Calu3 (cell line): ENCODE results near the gene NEK11. TPM values are rescaled to one million over a fixed set of nuclear protein-coding genes. Genes with fewer than 3 reads are reported as not detected.
"Not testable (repeated sequence)": the region's sequence is repeated elsewhere in the genome, so short reads cannot be mapped to it uniquely, and the experiment has no call there.

Experiments
- BruUV-seq: library from RNA; stranded (reverse); fragments of 400-500 nt; replicated peaks from 2 replicates; lab custom pipeline; 2021; lab: Mats Ljungman, UMichigan
- CTCF ChIA-PET: fragments of 300-600 bp; sonication (Branson Sonifier 250); formaldehyde crosslinking; loops from one replicate; lab custom pipeline; 2022; ENCODE audit warnings: antibody characterized with exemption; lab: Charles Lee
- DNase-seq: peaks from one replicate; pipeline ENCODE4 v3.0.0; 2022
- H3K27ac Mint-ChIP-seq: one replicate; pipeline ENCODE4 v1.8.0; 2022; ENCODE audit warnings: mixed read lengths; ENCODE audit not compliant: unreplicated experiment
- H3K27me3 Mint-ChIP-seq: one replicate; pipeline ENCODE4 v1.8.0; 2022; ENCODE audit warnings: mixed read lengths; ENCODE audit not compliant: unreplicated experiment
- H3K36me3 Mint-ChIP-seq: one replicate; pipeline ENCODE4 v1.8.0; 2022; ENCODE audit warnings: mild to moderate bottlenecking, moderate library complexity, mixed read lengths; ENCODE audit not compliant: insufficient read depth, unreplicated experiment
- H3K4me1 Mint-ChIP-seq: one replicate; pipeline ENCODE4 v1.8.0; 2022; ENCODE audit warnings: mild to moderate bottlenecking, low read depth, mixed read lengths; ENCODE audit not compliant: unreplicated experiment
- H3K4me3 Mint-ChIP-seq: one replicate; pipeline ENCODE4 v1.8.0; 2022; ENCODE audit warnings: mild to moderate bottlenecking, low read depth, moderate library complexity, mixed read lengths; ENCODE audit not compliant: unreplicated experiment
- H3K9me3 Mint-ChIP-seq: one replicate; pipeline ENCODE4 v1.8.0; 2022; ENCODE audit warnings: low read depth, mixed read lengths; ENCODE audit not compliant: unreplicated experiment
- CTCF ChIP-seq: fragments of 200-600 bp; IDR thresholded peaks from one replicate; pipeline ENCODE4 v1.8.0; 2022; ENCODE audit warnings: antibody characterized with exemption; ENCODE audit not compliant: unreplicated experiment
- intact Hi-C: fragments of 100-400 bp; cut with micrococcal nuclease; formaldehyde crosslinking; loops from one replicate; pipeline ENCODE4 v1.10.0; 2022; ENCODE audit not compliant: unreplicated experiment
- total RNA-seq: library from RNA; stranded (reverse); gene quantifications from 2 replicates; pipeline ENCODE4 v1.2.3, GENCODE V29; 2022

NEK11 gene
- total RNA-seq, 1 experiment from 2014 or later = 23.9 TPM

GRCh38 chr3:131353986-131354385 is 327.3 kb downstream of the NEK11 start:
- no peaks in the 10 kb centered on the region for H3K27me3 Mint-ChIP-seq
- peak overlapping the region; percentile 0 for H3K4me3 Mint-ChIP-seq
- DNase-seq = no peak
- intact Hi-C loops = no loop called here
- H3K36me3 Mint-ChIP-seq = no peaks in the 10 kb centered on the region
- TF ChIP-seq CTCF = no peak
- CTCF ChIA-PET = no interaction called here
- BruUV-seq = no TSS peak
- H3K4me1 Mint-ChIP-seq = peaks cover 41% of the 10 kb centered on the region
- H3K27ac Mint-ChIP-seq = peak overlapping the region; percentile 9
- H3K9me3 Mint-ChIP-seq = no peaks in the 10 kb centered on the region

GRCh38 chr3:131356006-131356595 is 329.4 kb downstream of the NEK11 start:
- Mint-ChIP-seq H3K9me3 (no peaks in the 10 kb centered on the region), H3K27ac (no peak overlapping the region), H3K4me3 (no peak overlapping the region), H3K36me3 (peaks cover 3% of the 10 kb centered on the region), H3K4me1 (peaks cover 34% of the 10 kb centered on the region), H3K27me3 (no peaks in the 10 kb centered on the region)
- intact Hi-C loops = no loop called here
- BruUV-seq = no TSS peak
- no peak for TF ChIP-seq CTCF
- no peak for DNase-seq
- CTCF ChIA-PET = no interaction called here

GRCh38 chr3:131357275-131357674 is 330.6 kb downstream of the NEK11 start:
- H3K9me3 Mint-ChIP-seq = no peaks in the 10 kb centered on the region
- H3K36me3 Mint-ChIP-seq = peaks cover 14% of the 10 kb centered on the region
- no peak overlapping the region for H3K27ac Mint-ChIP-seq
- H3K4me3 Mint-ChIP-seq = no peak overlapping the region
- CTCF ChIA-PET = no interaction called here
- intact Hi-C loops = no loop called here
- no TSS peak for BruUV-seq
- no peak for TF ChIP-seq CTCF
- H3K4me1 Mint-ChIP-seq = peaks cover 40% of the 10 kb centered on the region
- no peak for DNase-seq
- H3K27me3 Mint-ChIP-seq = no peaks in the 10 kb centered on the region

GRCh38 chr3:131360191-131360755 is 333.6 kb downstream of the NEK11 start:
- H3K36me3 Mint-ChIP-seq = peaks cover 19% of the 10 kb centered on the region
- no peak overlapping the region for H3K4me3 Mint-ChIP-seq
- no peak for TF ChIP-seq CTCF
- no peaks in the 10 kb centered on the region for H3K27me3 Mint-ChIP-seq
- H3K9me3 Mint-ChIP-seq = no peaks in the 10 kb centered on the region
- BruUV-seq = no TSS peak
- no peak for DNase-seq
- intact Hi-C loops = loop anchor here (2.0 to 5.0 kb wide), 2 partner anchors 21 to 328 kb away; partner anchors contain the start of gene NUDT16
- CTCF ChIA-PET = interaction anchor here (0.5 to 2.6 kb wide), 2 partner anchors 10 to 261 kb away, joined by 3 to 11 read pairs; no protein-coding TSS in a partner anchor
- peaks cover 34% of the 10 kb centered on the region for H3K4me1 Mint-ChIP-seq
- no peak overlapping the region for H3K27ac Mint-ChIP-seq

- not testable (repeated sequence) for H3K9me3 Mint-ChIP-seq, H3K27me3 Mint-ChIP-seq, BruUV-seq
- DNase-seq = peak; percentile 32
- peak overlapping the region; percentile 71 for H3K4me3 Mint-ChIP-seq
- peaks cover 34% of the 10 kb centered on the region for H3K4me1 Mint-ChIP-seq
- peak overlapping the region; percentile 77 for H3K27ac Mint-ChIP-seq
- CTCF ChIA-PET = interaction anchor here (0.5 to 2.6 kb wide), 6 partner anchors 8 to 260 kb away, joined by 3 to 11 read pairs (median 3); no protein-coding TSS in a partner anchor
- peaks cover 19% of the 10 kb centered on the region for H3K36me3 Mint-ChIP-seq
- intact Hi-C loops = loop anchor here (2.0 to 5.0 kb wide), 2 partner anchors 20 to 329 kb away; partner anchors contain the start of gene NUDT16
These were observed 334.4 kb downstream of the NEK11 start for GRCh38 chr3:131361066-131361463.
